ENCODE results near the gene GRID1.

GRCh38 chr10:86310702-86311101, 55.9 kb downstream of the GRID1 start:
- TF ChIP-seq CTCF (IDR thresholded peaks at IDR 0.05), result no peak
- no peak for TF ChIP-seq POLR2A (IDR thresholded peaks at IDR 0.05)

Data from lower leg skin (tissue), 3 donors.